Measurements from ENCODE around the gene STOX1. TPM values are rescaled to one million over a fixed set of nuclear protein-coding genes. Genes with fewer than 3 reads are reported as not detected.

The STOX1 gene
- total and polyA plus RNA-seq, 2 of the 8 experiments (the other 6 are each of a cell fraction or from before 2014, with no cell fraction given) = 0.92 to 2.6 TPM

DNA sequence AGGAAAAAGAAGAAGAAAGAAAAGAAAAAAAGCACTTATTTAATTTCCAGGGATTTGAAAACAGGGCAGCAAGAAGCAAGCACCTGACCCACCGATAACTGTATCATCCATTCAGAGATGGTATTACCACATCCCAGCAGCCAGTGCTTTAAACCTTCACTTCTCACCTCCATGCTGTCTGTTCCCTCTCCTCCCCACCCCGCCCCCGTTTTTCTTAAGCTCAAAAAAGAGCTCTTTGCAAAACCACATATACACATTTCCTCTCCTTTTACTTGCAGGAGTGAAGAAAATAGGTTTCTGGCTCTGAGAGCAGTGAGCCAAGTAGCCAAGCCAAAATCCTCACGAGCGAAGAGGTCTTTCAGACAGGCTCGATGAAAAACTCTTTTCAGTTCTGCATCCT lies 2.2 kb downstream of the STOX1 start:
- H2BK15ac ChIP-seq (ENCODE audit: low read length) = no peak overlapping the region
- H3K18ac ChIP-seq (ENCODE audit: extremely low read depth, low read length) = no peak overlapping the region
- no peaks in the 10 kb centered on the region for H3K9me3 ChIP-seq (ENCODE audit: insufficient read depth in 2 of 2, low read depth in 1 of 2, low read length in 1 of 2)
- peaks cover 0 to 2% (median 0%) of the 10 kb centered on the region in 4 experiments; a peak in 1 of 7 replicates for H3K4me1 ChIP-seq (replicated peaks in 1 of 4; ENCODE audit: control insufficient read depth in 3 of 4, insufficient read depth in 4 of 4, low read length in 3 of 4)
- no peak overlapping the region for H4K8ac ChIP-seq (ENCODE audit: extremely low read depth, insufficient read depth, low read length)
- no peak overlapping the region for H2BK20ac ChIP-seq (ENCODE audit: low read length)
- CTCF ChIA-PET (ENCODE audit: partially characterized antibody) = interaction anchor here (2.3 kb wide), 1 partner anchor 67 kb away, joined by 11 read pairs; no protein-coding TSS in a partner anchor
- H2BK12ac ChIP-seq (ENCODE audit: low read depth, low read length) = no peak overlapping the region
- no peaks in the 10 kb centered on the region for H3K36me3 ChIP-seq (ENCODE audit: control insufficient read depth in 2 of 4, insufficient read depth in 4 of 4, low read length in 3 of 4)
- H3K23ac ChIP-seq (ENCODE audit: insufficient read length) = no peak overlapping the region
- no peak overlapping the region for H3K4me3 ChIP-seq (ENCODE audit: extremely low read depth in 1 of 4, insufficient read depth in 2 of 4, low read depth in 3 of 4, low read length in 4 of 4)
- no peak overlapping the region for H3K27ac ChIP-seq (ENCODE audit: low read depth, low read length)
- no peak overlapping the region for H2BK120ac ChIP-seq (replicated peaks; ENCODE audit: low read depth, low read length)
- no peak overlapping the region for H4K91ac ChIP-seq (replicated peaks; ENCODE audit: insufficient read length, low read length)
- no peaks in the 10 kb centered on the region for H4K20me1 ChIP-seq (replicated peaks in 1 of 2; ENCODE audit: control insufficient read depth in 1 of 2, insufficient read depth in 2 of 2, low read length in 2 of 2)
- H3K23me2 ChIP-seq (ENCODE audit: low read depth, low read length) = peaks cover 4% of the 10 kb centered on the region; the same call in 1 of the 2 replicates
- H3K4ac ChIP-seq (replicated peaks; ENCODE audit: insufficient read length, low read depth, low read length) = no peak overlapping the region
- TF ChIP-seq TAF7 (optimal IDR thresholded peaks at IDR 0.05; ENCODE audit: borderline replicate concordance, low read depth, low read length) (no peak), MAFK (IDR thresholded peaks at IDR 0.05; ENCODE audit: low read depth, low read length) (no peak), BACH1 (IDR thresholded peaks at IDR 0.05; ENCODE audit: low read length) (no peak), JUND (IDR thresholded peaks at IDR 0.05; ENCODE audit: low read length) (no peak)
- TF ChIP-seq, protein P1, sequence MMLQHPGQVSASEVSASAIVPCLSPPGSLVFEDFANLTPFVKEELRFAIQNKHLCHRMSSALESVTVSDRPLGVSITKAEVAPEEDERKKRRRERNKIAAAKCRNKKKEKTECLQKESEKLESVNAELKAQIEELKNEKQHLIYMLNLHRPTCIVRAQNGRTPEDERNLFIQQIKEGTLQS (IDR thresholded peaks at IDR 0.05; ENCODE audit: insufficient read depth, low read depth, low read length) = no peak
- no peak overlapping the region for H3K4me2 ChIP-seq (ENCODE audit: insufficient read depth in 1 of 2, low read depth in 2 of 2, low read length in 2 of 2)
- POLR2A ChIA-PET (ENCODE audit: partially characterized antibody) = no interaction called here
- no peak overlapping the region for H3K14ac ChIP-seq (ENCODE audit: insufficient read length)
- FAIRE-seq (no peak), DNase-seq (ENCODE audit: low read depth in 1 of 2, low spot score in 2 of 2) (no peak)
- H2BK5ac ChIP-seq (ENCODE audit: low read depth, low read length) = no peak overlapping the region
- H3K27me3 ChIP-seq (replicated peaks in 1 of 4; ENCODE audit: control insufficient read depth in 3 of 4, extremely low read depth in 1 of 4, insufficient read depth in 3 of 4, low read length in 3 of 4) = peaks cover 0 to 13% (median 12%) of the 10 kb centered on the region in 4 experiments; a peak in 5 of 7 replicates
- H3K79me2 ChIP-seq (ENCODE audit: control insufficient read depth in 1 of 2, insufficient read depth in 2 of 2, low read length in 2 of 2) = no peaks in the 10 kb centered on the region
- no peak overlapping the region for H2AFZ ChIP-seq (ENCODE audit: low read length)
- WGBS, 2 experiments (ENCODE audit: extremely low coverage in 1 of 2, insufficient coverage in 1 of 2, insufficient read length in 1 of 2, insufficient replicate concordance in 2 of 2, low coverage in 1 of 2, low lambda C conversion rate in 2 of 2, missing lambda C conversion rate in 1 of 2) = 83% methylated on average over 6 of the region's 6 CpGs; no CpG with 5 or more reads in 1 of the 2 experiments
- no peak overlapping the region for H4K5ac ChIP-seq (ENCODE audit: insufficient read length, low read depth, low read length)
- H2AK5ac ChIP-seq (ENCODE audit: low read depth, low read length) = no peak overlapping the region
- H3K9ac ChIP-seq (replicated peaks in 1 of 4; ENCODE audit: extremely low read depth in 1 of 4, low read depth in 3 of 4, low read length in 3 of 4) = no peak overlapping the region
- H3K56ac ChIP-seq (replicated peaks; ENCODE audit: insufficient read length, low read depth, low read length) = no peak overlapping the region
- H3K79me1 ChIP-seq (ENCODE audit: low read depth, low read length) = no peaks in the 10 kb centered on the region

Data from H1 (cell line).